ENCODE measurements around the gene ROCK1.

ROCK1 gene

GRCh38 chr18:21056545-21056944 lies 55.1 kb downstream of the ROCK1 start:
- Histone ChIP-seq H3K4me2 (ENCODE audit: low read depth, low read length, poor library complexity, severe bottlenecking) (no peak overlapping the region), H3K79me2 (ENCODE audit: insufficient read depth, low read length) (peaks cover 81% of the 10 kb centered on the region), H3F3A (ENCODE audit: insufficient read depth) (no peaks in the 10 kb centered on the region), H3K27me3 (ENCODE audit: low read length) (no peaks in the 10 kb centered on the region), H3K9me3 (ENCODE audit: insufficient read depth, low read length) (no peaks in the 10 kb centered on the region), H3K4me3 (ENCODE audit: insufficient read depth, low read length, poor library complexity, severe bottlenecking) (no peak overlapping the region), H3K36me3 (ENCODE audit: low read length) (no peaks in the 10 kb centered on the region), H2AFZ (ENCODE audit: low read depth, low read length, severe bottlenecking) (no peak overlapping the region), H4K20me1 (ENCODE audit: low read depth, low read length) (peaks cover 13% of the 10 kb centered on the region; the same call in 1 of the 2 replicates), H3K9me2 (replicated peaks; ENCODE audit: insufficient read depth, low read length) (no peaks in the 10 kb centered on the region), H3K9ac (ENCODE audit: low read length) (no peak overlapping the region), H3K27ac (ENCODE audit: low read depth, low read length) (no peak overlapping the region)
- no peak for TF ChIP-seq EZH2phosphoT487 (conservative IDR thresholded peaks at IDR 0.05; ENCODE audit: low read length)
- TF ChIP-seq, protein P1, sequence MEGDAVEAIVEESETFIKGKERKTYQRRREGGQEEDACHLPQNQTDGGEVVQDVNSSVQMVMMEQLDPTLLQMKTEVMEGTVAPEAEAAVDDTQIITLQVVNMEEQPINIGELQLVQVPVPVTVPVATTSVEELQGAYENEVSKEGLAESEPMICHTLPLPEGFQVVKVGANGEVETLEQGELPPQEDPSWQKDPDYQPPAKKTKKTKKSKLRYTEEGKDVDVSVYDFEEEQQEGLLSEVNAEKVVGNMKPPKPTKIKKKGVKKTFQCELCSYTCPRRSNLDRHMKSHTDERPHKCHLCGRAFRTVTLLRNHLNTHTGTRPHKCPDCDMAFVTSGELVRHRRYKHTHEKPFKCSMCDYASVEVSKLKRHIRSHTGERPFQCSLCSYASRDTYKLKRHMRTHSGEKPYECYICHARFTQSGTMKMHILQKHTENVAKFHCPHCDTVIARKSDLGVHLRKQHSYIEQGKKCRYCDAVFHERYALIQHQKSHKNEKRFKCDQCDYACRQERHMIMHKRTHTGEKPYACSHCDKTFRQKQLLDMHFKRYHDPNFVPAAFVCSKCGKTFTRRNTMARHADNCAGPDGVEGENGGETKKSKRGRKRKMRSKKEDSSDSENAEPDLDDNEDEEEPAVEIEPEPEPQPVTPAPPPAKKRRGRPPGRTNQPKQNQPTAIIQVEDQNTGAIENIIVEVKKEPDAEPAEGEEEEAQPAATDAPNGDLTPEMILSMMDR (IDR thresholded peaks at IDR 0.05; ENCODE audit: insufficient read depth, low read length, poor library complexity, severe bottlenecking): no peak

DNA sequence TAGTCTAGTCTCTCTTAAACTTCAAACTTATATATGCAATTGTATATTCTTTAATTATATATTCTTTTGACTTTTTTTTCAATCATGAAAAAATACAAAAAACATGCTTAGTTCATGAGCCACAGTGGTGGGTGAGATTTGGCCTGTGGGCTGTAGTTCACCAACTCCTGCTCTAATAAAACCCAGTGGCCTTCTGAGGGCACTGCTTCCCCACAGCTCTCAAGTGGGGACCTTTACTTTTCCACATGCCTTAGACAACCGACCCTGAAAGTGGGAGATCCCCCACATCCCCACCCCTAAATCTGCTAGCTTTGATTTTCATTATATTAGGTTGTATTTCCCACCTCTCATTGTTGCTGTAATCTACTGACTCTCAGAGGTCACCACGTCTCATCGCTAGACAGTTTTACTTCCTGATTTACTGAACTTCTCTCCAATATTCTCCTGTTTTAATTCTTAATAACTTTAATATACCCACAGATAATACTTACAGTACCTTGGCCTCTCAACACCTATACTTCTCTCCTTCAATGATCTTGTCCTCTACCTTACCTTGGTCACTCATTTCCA lies 57.3 kb downstream of the ROCK1 start:
- H3K36me3 ChIP-seq (ENCODE audit: low read length): no peaks in the 10 kb centered on the region; the same call in 1 of the 2 replicates
- H3K4me2 ChIP-seq (ENCODE audit: low read depth, low read length, poor library complexity, severe bottlenecking): no peak overlapping the region
- H3K9me2 ChIP-seq (replicated peaks; ENCODE audit: insufficient read depth, low read length): no peaks in the 10 kb centered on the region
- H3K27ac ChIP-seq (ENCODE audit: low read depth, low read length): no peak overlapping the region
- H3K4me3 ChIP-seq (ENCODE audit: insufficient read depth, low read length, poor library complexity, severe bottlenecking): no peak overlapping the region
- TF ChIP-seq, protein P1 (IDR thresholded peaks at IDR 0.05; ENCODE audit: insufficient read depth, low read length, poor library complexity, severe bottlenecking): no peak
- no peak for TF ChIP-seq EZH2phosphoT487 (conservative IDR thresholded peaks at IDR 0.05; ENCODE audit: low read length)
- peaks cover 7% of the 10 kb centered on the region for H3F3A ChIP-seq (ENCODE audit: insufficient read depth)
- H3K79me2 ChIP-seq (ENCODE audit: insufficient read depth, low read length): peaks cover 92% of the 10 kb centered on the region
- H4K20me1 ChIP-seq (ENCODE audit: low read depth, low read length): peaks cover 18% of the 10 kb centered on the region; the same call in 1 of the 2 replicates
- no peak overlapping the region for H2AFZ ChIP-seq (ENCODE audit: low read depth, low read length, severe bottlenecking)
- H3K9ac ChIP-seq (ENCODE audit: low read length): no peak overlapping the region
- H3K27me3 ChIP-seq (ENCODE audit: low read length): no peaks in the 10 kb centered on the region
- H3K9me3 ChIP-seq (ENCODE audit: insufficient read depth, low read length): no peaks in the 10 kb centered on the region

- Histone ChIP-seq H3K4me2 (ENCODE audit: low read depth, low read length, poor library complexity, severe bottlenecking) (no peak overlapping the region), H3K9me3 (ENCODE audit: insufficient read depth, low read length) (no peaks in the 10 kb centered on the region), H3K27ac (ENCODE audit: low read depth, low read length) (no peak overlapping the region), H3K4me3 (ENCODE audit: insufficient read depth, low read length, poor library complexity, severe bottlenecking) (no peak overlapping the region), H4K20me1 (ENCODE audit: low read depth, low read length) (peaks cover 14% of the 10 kb centered on the region; the same call in 1 of the 2 replicates), H3K27me3 (ENCODE audit: low read length) (no peaks in the 10 kb centered on the region), H3K79me2 (ENCODE audit: insufficient read depth, low read length) (peaks cover 81% of the 10 kb centered on the region), H3K36me3 (ENCODE audit: low read length) (peaks cover 6% of the 10 kb centered on the region; the same call in 1 of the 2 replicates), H3K9me2 (replicated peaks; ENCODE audit: insufficient read depth, low read length) (no peaks in the 10 kb centered on the region), H3F3A (ENCODE audit: insufficient read depth) (peaks cover 10% of the 10 kb centered on the region), H3K9ac (ENCODE audit: low read length) (no peak overlapping the region), H2AFZ (ENCODE audit: low read depth, low read length, severe bottlenecking) (no peak overlapping the region)
- TF ChIP-seq, protein P1 (IDR thresholded peaks at IDR 0.05; ENCODE audit: insufficient read depth, low read length, poor library complexity, severe bottlenecking): no peak
- no peak for TF ChIP-seq EZH2phosphoT487 (conservative IDR thresholded peaks at IDR 0.05; ENCODE audit: low read length)
These were observed 58.5 kb downstream of the ROCK1 start for GRCh38 chr18:21053127-21053526.

Measured in SU-DHL-6 (cell line).